Sigmoid colon (tissue), 7 donors: Measurements from ENCODE around the gene TM2D3. TPM values are rescaled to one million over a fixed set of nuclear protein-coding genes. Genes with fewer than 3 reads are reported as not detected.

Experiments
- DNase-seq: peaks from one replicate; pipeline ENCODE4 v3.0.0-alpha.2; 2019
- H3K27ac ChIP-seq, 4 donors: fragments of 200-600 bp; sonication (generic); one replicate each; pipeline ENCODE4 v1.5.1; 2016 to 2019; ENCODE audit warnings: mild to moderate bottlenecking in 1 of 4
- H3K27me3 ChIP-seq, 3 donors: fragments of 200-600 bp; sonication (generic); one replicate each; pipeline ENCODE4 v1.5.1; 2019; ENCODE audit warnings: mild to moderate bottlenecking in 1 of 3
- H3K36me3 ChIP-seq, 4 donors: fragments of 200-600 bp; sonication (generic); one replicate each; pipeline ENCODE4 v1.5.1; 2016 to 2019
- H3K4me1 ChIP-seq, 4 donors: fragments of 200-600 bp; sonication (generic); one replicate each; pipeline ENCODE4 v1.5.1; 2017 to 2019
- H3K4me3 ChIP-seq, 4 donors: fragments of 200-600 bp; sonication (generic); one replicate each; pipeline ENCODE4 v1.5.1; 2017 to 2019; ENCODE audit warnings: mild to moderate bottlenecking in 2 of 4, moderate library complexity in 1 of 4
- H3K9me3 ChIP-seq, 4 donors: fragments of 200-600 bp in 3 of 4; sonication (generic) in 3 of 4; one replicate each; pipeline versions ENCODE4 v1.5.1 to v1.6.1; 2013 to 2019
- CTCF ChIP-seq, 4 experiments: fragments of 450-650 bp in 3 of 4; fragments of 200-600 bp in 1 of 4; IDR thresholded peaks; one replicate each; pipeline ENCODE4 v1.5.1; 2016 to 2019; ENCODE audit warnings: antibody characterized with exemption in 4 of 4, mild to moderate bottlenecking in 3 of 4, moderate library complexity in 2 of 4
- EP300 ChIP-seq, 4 donors: sonication (generic); formaldehyde crosslinking; IDR thresholded peaks; one replicate each; pipeline ENCODE4 v1.6.1; 2017; ENCODE audit warnings: antibody characterized with exemption in 4 of 4
- POLR2A ChIP-seq, 2 donors: fragments of 450-650 bp; IDR thresholded peaks; one replicate each; pipeline ENCODE4 v1.6.1; 2016; ENCODE audit warnings: antibody characterized with exemption in 2 of 2, mild to moderate bottlenecking in 2 of 2, moderate library complexity in 2 of 2
- POLR2AphosphoS5 ChIP-seq, 4 donors: sonication (generic); formaldehyde crosslinking; IDR thresholded peaks; one replicate each; pipeline ENCODE4 v1.6.1; 2017; ENCODE audit warnings: antibody characterized with exemption in 4 of 4
- WGBS, 2 donors: extraction: QIAGEN DNeasy Blood & Tissue Kit; methylation state at CpG; one replicate each; pipeline ENCODE4 v1.1.7; 2013; 5-methylcytosine and 5-hydroxymethylcytosine counted together
- intact Hi-C: fragments of 100-400 bp; cut with DNase I; formaldehyde crosslinking; loops from one replicate; pipeline ENCODE4 v1.15.1; 2023
- polyA plus RNA-seq, 3 donors: library from polyadenylated mRNA; stranded (reverse); fragments of 200-250 nt; gene quantifications; one replicate each; pipeline ENCODE4 v1.2.3, GENCODE V29; 2013
- total RNA-seq, 4 donors: library from RNA; depleted of rRNA; stranded (reverse); fragments of >200 nt; gene quantifications; one replicate each; pipeline ENCODE4 v1.1.0, GENCODE V29; 2016
- donor health status: healthy with polysubstance abuse.
- donor health status: Bipolar disorder and iron deficiency.
- donor health status: healthy.

The TM2D3 gene
- total and polyA plus RNA-seq, 7 donors: 17.1 to 61.4 (median 49.3) TPM

GRCh38 chr15:101618851-101619614 lies 33.1 kb downstream of the TM2D3 start:
- H3K36me3 ChIP-seq: peaks cover 0 to 7% (median 0%) of the 10 kb centered on the region in 4 donors
- 72 to 89% methylated on average over 13 of the region's 13 CpGs for WGBS, 2 donors
- intact Hi-C loops: no loop called here

DNA sequence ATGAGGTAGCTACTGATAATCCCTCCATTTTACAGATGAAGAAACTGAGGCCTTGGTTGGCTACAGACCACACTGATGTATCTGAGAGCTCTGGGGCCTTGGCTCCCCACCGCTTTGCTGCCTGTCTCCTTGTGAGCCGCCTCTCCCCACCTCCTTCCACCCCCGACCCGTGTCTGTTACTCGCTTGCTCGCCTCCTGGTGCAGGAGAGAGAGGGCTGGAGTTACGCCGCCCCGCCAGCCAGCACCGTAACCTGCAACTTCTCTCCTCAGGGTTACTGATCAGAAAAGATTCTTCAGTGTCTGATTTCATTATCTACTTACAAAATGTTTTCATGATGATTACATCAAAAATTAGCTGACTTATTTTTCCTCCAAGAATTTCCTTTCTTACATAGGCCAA lies 34.1 kb downstream of the TM2D3 start:
- peaks cover 0 to 29% (median 23%) of the 10 kb centered on the region in 4 donors for H3K4me1 ChIP-seq
- intact Hi-C loops: no loop called here
- DNase-seq: no peak

More at GRCh38 chr15:101618851-101619614, 33.1 kb downstream of the TM2D3 start:
- no peak overlapping the region for H3K4me3 ChIP-seq
- no peaks in the 10 kb centered on the region for H3K27me3 ChIP-seq
- TF ChIP-seq CTCF (IDR thresholded peaks at IDR 0.05) (no peak), POLR2A (IDR thresholded peaks at IDR 0.05) (no peak), EP300 (IDR thresholded peaks at IDR 0.05) (no peak), POLR2AphosphoS5 (IDR thresholded peaks at IDR 0.05) (no peak)
- no peak overlapping the region for H3K27ac ChIP-seq
- no peaks in the 10 kb centered on the region for H3K9me3 ChIP-seq
- peaks cover 0 to 20% (median 16%) of the 10 kb centered on the region in 4 donors for H3K4me1 ChIP-seq
- no peak for DNase-seq

GRCh38 chr15:101617390-101617965 lies 34.7 kb downstream of the TM2D3 start:
- peaks cover 0 to 7% (median 0%) of the 10 kb centered on the region in 4 donors for H3K36me3 ChIP-seq
- DNase-seq: no peak
- no peak overlapping the region for H3K4me3 ChIP-seq
- no peak for TF ChIP-seq CTCF (IDR thresholded peaks at IDR 0.05)
- TF ChIP-seq POLR2A (IDR thresholded peaks at IDR 0.05): no peak
- TF ChIP-seq POLR2AphosphoS5 (IDR thresholded peaks at IDR 0.05): no peak
- no peak for TF ChIP-seq EP300 (IDR thresholded peaks at IDR 0.05)
- intact Hi-C loops: no loop called here
- peaks cover 0 to 34% (median 26%) of the 10 kb centered on the region in 4 donors for H3K4me1 ChIP-seq
- WGBS, 2 donors: 91 to 94% methylated on average over 17 of the region's 17 CpGs
- H3K9me3 ChIP-seq: no peaks in the 10 kb centered on the region
- no peak overlapping the region for H3K27ac ChIP-seq
- H3K27me3 ChIP-seq: no peaks in the 10 kb centered on the region

More for the DNA sequence above, 34.1 kb downstream of the TM2D3 start:
- Histone ChIP-seq H3K36me3 (peaks cover 0 to 7% (median 0%) of the 10 kb centered on the region in 4 donors), H3K4me3 (no peak overlapping the region), H3K27me3 (no peaks in the 10 kb centered on the region), H3K9me3 (no peaks in the 10 kb centered on the region), H3K27ac (no peak overlapping the region)
- TF ChIP-seq POLR2AphosphoS5 (IDR thresholded peaks at IDR 0.05): no peak
- TF ChIP-seq CTCF (IDR thresholded peaks at IDR 0.05): no peak
- TF ChIP-seq EP300 (IDR thresholded peaks at IDR 0.05): no peak
- TF ChIP-seq POLR2A (IDR thresholded peaks at IDR 0.05): no peak
- 95 to 97% methylated on average over 10 of the region's 10 CpGs for WGBS, 2 donors

DNA sequence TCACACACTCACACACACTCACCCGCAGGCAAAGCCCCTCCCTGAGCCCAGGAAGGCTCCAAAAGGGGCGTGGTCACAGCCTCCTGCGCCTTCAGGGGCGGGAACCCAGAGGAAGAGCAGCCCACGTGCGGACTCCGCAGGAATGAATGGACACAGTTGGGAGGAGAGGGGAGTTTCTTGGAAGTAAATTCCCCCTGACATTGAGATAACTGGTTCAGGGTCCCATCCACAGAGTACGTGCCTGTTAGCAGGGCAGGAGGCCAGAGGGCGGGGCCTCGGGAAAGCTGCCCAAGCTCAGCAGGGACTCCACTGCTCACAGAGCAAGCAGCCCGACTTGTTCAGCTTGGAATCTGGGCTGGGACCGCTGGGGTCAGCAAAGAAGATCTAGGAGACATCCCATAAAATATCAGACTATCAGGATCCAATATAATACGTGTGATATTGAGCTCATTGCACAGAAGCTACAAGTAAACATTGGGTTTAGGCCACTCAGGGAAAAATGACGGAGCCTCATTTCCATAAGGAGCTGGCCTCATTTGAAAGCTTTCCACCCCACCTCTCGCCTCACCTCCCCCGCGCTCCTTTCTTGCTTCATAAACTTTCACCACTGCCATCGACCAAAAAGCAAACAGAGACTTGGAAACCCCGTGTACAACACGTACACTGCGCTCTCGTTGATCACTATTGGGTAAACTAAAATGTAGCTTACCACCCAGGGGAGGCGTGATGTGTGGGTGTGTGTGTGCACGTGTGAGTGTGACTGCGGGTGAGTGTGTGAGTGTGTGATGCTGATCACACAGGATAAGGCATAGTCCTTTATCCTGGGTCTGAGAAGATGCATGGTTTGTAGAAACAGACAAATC lies 36.0 kb downstream of the TM2D3 start:
- no peak for TF ChIP-seq POLR2AphosphoS5 (IDR thresholded peaks at IDR 0.05)
- TF ChIP-seq POLR2A (IDR thresholded peaks at IDR 0.05): no peak
- no peak for TF ChIP-seq EP300 (IDR thresholded peaks at IDR 0.05)
- TF ChIP-seq CTCF (IDR thresholded peaks at IDR 0.05): no peak
- peak overlapping the region in 2 of 4 donors; percentile 7 to 17 for H3K27ac ChIP-seq
- peaks cover 0 to 34% (median 26%) of the 10 kb centered on the region in 4 donors for H3K4me1 ChIP-seq
- DNase-seq: peak; percentile 78
- intact Hi-C loops: no loop called here
- H3K36me3 ChIP-seq: peaks cover 0 to 7% (median 0%) of the 10 kb centered on the region in 4 donors
- 12 to 50% methylated on average over 25 of the region's 25 CpGs for WGBS, 2 donors
- H3K9me3 ChIP-seq: no peaks in the 10 kb centered on the region
- H3K27me3 ChIP-seq: no peaks in the 10 kb centered on the region
- H3K4me3 ChIP-seq: peak overlapping the region in 3 of 4 donors; percentile 19 to 26 (median 22)
